ENCODE results near the gene MED10.

DNA sequence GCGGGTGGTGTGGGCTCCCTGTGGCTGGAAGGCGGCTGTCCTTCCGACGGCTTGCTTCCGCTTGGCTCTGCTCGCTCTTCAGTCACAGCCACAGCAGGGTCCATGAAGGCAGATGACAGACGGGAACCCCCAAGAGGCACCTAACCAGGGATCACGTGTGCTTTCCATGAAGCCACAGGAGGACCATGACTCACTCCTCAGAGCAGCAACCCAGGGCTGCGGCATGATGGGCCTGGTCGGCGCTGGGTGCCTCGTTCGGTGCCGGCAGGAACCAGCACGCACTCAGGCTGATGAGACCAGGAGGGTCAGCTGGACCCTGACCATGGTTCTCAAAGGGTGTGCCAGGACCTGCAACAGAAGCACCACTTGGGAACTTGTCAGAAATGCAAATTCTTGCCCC is 32.8 kb upstream of the MED10 start:
- TF ChIP-seq, protein P1, sequence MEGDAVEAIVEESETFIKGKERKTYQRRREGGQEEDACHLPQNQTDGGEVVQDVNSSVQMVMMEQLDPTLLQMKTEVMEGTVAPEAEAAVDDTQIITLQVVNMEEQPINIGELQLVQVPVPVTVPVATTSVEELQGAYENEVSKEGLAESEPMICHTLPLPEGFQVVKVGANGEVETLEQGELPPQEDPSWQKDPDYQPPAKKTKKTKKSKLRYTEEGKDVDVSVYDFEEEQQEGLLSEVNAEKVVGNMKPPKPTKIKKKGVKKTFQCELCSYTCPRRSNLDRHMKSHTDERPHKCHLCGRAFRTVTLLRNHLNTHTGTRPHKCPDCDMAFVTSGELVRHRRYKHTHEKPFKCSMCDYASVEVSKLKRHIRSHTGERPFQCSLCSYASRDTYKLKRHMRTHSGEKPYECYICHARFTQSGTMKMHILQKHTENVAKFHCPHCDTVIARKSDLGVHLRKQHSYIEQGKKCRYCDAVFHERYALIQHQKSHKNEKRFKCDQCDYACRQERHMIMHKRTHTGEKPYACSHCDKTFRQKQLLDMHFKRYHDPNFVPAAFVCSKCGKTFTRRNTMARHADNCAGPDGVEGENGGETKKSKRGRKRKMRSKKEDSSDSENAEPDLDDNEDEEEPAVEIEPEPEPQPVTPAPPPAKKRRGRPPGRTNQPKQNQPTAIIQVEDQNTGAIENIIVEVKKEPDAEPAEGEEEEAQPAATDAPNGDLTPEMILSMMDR (IDR thresholded peaks at IDR 0.05; ENCODE audit: poor library complexity): no peak
- TF ChIP-seq EZH2 (IDR thresholded peaks at IDR 0.05; ENCODE audit: borderline replicate concordance) (no peak), EZH2phosphoT487 (IDR thresholded peaks at IDR 0.05; ENCODE audit: low read depth, severe bottlenecking, unreplicated experiment) (no peak)

Measured in hepatocyte (in vitro differentiated cells).